ENCODE measurements around the gene COBLL1.
"Not testable (repeated sequence)": the region's sequence is repeated elsewhere in the genome, so short reads cannot be mapped to it uniquely, and the experiment has no call there.

The COBLL1 gene

GRCh38 chr2:164860694-164861042, 19.0 kb upstream of the COBLL1 start:
- TF ChIP-seq POLR2A (IDR thresholded peaks at IDR 0.05; ENCODE audit: low read depth, low read length) (no peak), POU2F2 (IDR thresholded peaks at IDR 0.05; ENCODE audit: low read depth, low read length) (no peak), PAX5 (IDR thresholded peaks at IDR 0.05; ENCODE audit: insufficient read depth, low read length, severe bottlenecking) (no peak), SPI1 (IDR thresholded peaks at IDR 0.05; ENCODE audit: low read depth, low read length) (no peak), POLR2AphosphoS5 (IDR thresholded peaks at IDR 0.05; ENCODE audit: low read depth, low read length) (no peak), TAF1 (IDR thresholded peaks at IDR 0.05; ENCODE audit: low read depth, low read length) (no peak)
- FAIRE-seq: no peak

DNA sequence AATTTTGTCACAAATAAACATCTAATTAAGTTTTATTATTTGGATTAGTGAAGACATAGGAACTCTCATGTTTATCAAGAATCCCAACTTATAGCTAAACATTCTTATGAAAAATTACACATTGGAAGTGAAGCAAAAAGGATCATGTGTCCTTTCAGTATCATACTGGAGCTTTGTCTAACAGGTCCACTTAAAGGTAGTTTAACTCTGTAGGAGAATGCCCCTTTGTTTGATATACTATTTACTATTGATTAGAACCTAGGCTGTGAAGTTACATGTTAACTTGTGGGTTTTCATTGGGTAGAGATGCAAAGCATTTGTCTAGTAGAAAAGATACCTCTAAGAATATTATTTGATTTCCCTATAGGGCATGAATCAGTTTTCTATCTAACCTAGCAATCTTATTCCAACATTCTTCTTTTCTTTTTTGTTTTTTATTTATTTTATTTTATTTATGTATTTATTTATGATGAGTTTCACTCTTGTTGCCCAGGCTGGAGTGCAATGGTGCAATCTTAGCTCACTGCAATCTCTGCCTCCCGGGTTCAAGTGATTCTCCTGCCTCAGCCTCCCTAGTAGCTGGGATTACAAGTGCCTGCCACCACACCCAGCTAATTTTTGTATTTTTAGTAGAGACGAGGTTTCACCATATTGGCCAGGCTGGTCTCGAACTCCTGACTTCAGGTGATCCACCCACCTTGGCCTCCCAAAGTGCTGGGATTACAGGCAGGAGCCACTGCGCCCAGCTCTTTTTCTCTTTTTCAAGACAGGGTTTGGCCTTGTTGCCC, 18.5 kb upstream of the COBLL1 start:
- not testable (repeated sequence) for DNase-seq (ENCODE audit: insufficient read length, low spot score); FAIRE-seq

More at GRCh38 chr2:164860694-164861042, 19.0 kb upstream of the COBLL1 start:
- no peak for DNase-seq (ENCODE audit: insufficient read length, low spot score)

- FAIRE-seq (no peak), DNase-seq (ENCODE audit: insufficient read length, low spot score) (no peak)
- TF ChIP-seq POU2F2 (IDR thresholded peaks at IDR 0.05; ENCODE audit: low read depth, low read length) (no peak), SPI1 (IDR thresholded peaks at IDR 0.05; ENCODE audit: low read depth, low read length) (no peak), PAX5 (IDR thresholded peaks at IDR 0.05; ENCODE audit: insufficient read depth, low read length, severe bottlenecking) (no peak), POLR2A (IDR thresholded peaks at IDR 0.05; ENCODE audit: low read depth, low read length) (no peak), POLR2AphosphoS5 (IDR thresholded peaks at IDR 0.05; ENCODE audit: low read depth, low read length) (no peak), TAF1 (IDR thresholded peaks at IDR 0.05; ENCODE audit: low read depth, low read length) (no peak)
Measured at GRCh38 chr2:164859251-164859818, 17.7 kb upstream of the COBLL1 start.

GRCh38 chr2:164852086-164852485, 10.5 kb upstream of the COBLL1 start:
- DNase-seq (ENCODE audit: insufficient read length, low spot score) (no peak), FAIRE-seq (no peak)
- TF ChIP-seq PAX5 (IDR thresholded peaks at IDR 0.05; ENCODE audit: insufficient read depth, low read length, severe bottlenecking): no peak
- TF ChIP-seq POU2F2 (IDR thresholded peaks at IDR 0.05; ENCODE audit: low read depth, low read length): no peak
- TF ChIP-seq SPI1 (IDR thresholded peaks at IDR 0.05; ENCODE audit: low read depth, low read length): no peak
- TF ChIP-seq POLR2A (IDR thresholded peaks at IDR 0.05; ENCODE audit: low read depth, low read length): no peak
- TF ChIP-seq TAF1 (IDR thresholded peaks at IDR 0.05; ENCODE audit: low read depth, low read length): no peak
- no peak for TF ChIP-seq POLR2AphosphoS5 (IDR thresholded peaks at IDR 0.05; ENCODE audit: low read depth, low read length)

- DNase-seq (ENCODE audit: insufficient read length, low spot score) (no peak), FAIRE-seq (no peak)
Measured at GRCh38 chr2:164850235-164850634, 8.6 kb upstream of the COBLL1 start.

DNA sequence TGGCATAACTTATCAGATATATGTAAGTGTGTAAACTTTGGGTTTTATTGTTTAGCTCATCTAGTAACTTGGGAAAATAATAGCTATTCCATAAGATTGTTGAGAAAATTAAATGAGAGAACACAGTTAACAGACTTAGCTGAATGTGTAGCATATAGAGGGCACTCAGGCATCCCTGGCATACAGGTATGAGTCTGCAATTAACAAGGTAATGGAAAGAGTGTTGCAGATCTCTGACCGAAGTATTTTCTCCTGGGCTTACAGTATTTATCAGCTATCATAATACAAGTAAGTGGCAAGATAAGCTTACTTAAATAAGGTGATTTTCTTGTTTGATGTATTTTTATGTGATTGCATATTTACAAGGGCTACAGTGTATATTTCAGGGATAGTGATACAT, 7.9 kb upstream of the COBLL1 start:
- DNase-seq (ENCODE audit: insufficient read length, low spot score) (no peak), FAIRE-seq (no peak)
- no peak for TF ChIP-seq SPI1 (IDR thresholded peaks at IDR 0.05; ENCODE audit: low read depth, low read length)
- TF ChIP-seq POU2F2 (IDR thresholded peaks at IDR 0.05; ENCODE audit: low read depth, low read length): no peak
- no peak for TF ChIP-seq POLR2AphosphoS5 (IDR thresholded peaks at IDR 0.05; ENCODE audit: low read depth, low read length)
- no peak for TF ChIP-seq POLR2A (IDR thresholded peaks at IDR 0.05; ENCODE audit: low read depth, low read length)
- no peak for TF ChIP-seq TAF1 (IDR thresholded peaks at IDR 0.05; ENCODE audit: low read depth, low read length)
- no peak for TF ChIP-seq PAX5 (IDR thresholded peaks at IDR 0.05; ENCODE audit: insufficient read depth, low read length, severe bottlenecking)

More at GRCh38 chr2:164850235-164850634, 8.6 kb upstream of the COBLL1 start:
- TF ChIP-seq SPI1 (IDR thresholded peaks at IDR 0.05; ENCODE audit: low read depth, low read length): no peak
- no peak for TF ChIP-seq TAF1 (IDR thresholded peaks at IDR 0.05; ENCODE audit: low read depth, low read length)
- TF ChIP-seq POLR2A (IDR thresholded peaks at IDR 0.05; ENCODE audit: low read depth, low read length): no peak
- no peak for TF ChIP-seq POLR2AphosphoS5 (IDR thresholded peaks at IDR 0.05; ENCODE audit: low read depth, low read length)
- TF ChIP-seq PAX5 (IDR thresholded peaks at IDR 0.05; ENCODE audit: insufficient read depth, low read length, severe bottlenecking): no peak
- TF ChIP-seq POU2F2 (IDR thresholded peaks at IDR 0.05; ENCODE audit: low read depth, low read length): no peak

DNA sequence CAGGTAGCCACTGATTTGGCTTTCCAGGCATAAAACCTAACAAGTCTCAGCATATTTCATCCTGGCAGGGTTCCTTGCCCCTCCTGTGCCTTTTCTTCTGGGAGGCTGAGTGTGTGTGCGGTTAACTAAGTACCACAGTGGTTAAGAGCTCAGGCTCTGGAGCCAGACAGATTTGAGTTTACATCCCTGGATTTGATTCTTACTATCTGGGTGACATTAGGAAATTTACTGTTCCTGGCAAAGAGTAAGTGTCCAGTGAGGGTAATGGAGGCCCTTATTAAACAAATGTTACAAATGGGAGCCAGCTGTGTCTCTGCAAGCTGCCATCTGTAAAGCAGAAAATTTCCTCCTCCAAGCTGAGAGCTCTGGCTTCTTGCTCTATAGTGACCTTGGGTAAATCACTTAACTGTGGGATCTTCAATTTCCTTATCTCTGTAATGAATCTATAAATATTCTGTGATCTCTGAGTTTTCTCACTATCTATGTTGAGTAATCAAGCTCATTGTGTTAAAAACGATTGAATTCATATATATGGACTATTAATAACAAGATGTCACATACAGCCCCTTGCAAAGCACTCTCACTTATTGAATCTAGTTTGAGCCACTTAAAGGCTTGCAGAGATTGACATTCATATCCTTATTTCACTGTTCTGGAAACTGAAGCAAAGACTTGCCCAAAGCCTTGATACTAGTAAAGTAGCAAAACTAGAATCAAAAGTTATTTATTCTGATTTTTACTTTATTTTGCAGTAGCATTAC, 6.5 kb upstream of the COBLL1 start:
- FAIRE-seq (no peak), DNase-seq (ENCODE audit: insufficient read length, low spot score) (no peak)
- TF ChIP-seq SPI1 (IDR thresholded peaks at IDR 0.05; ENCODE audit: low read depth, low read length) (no peak), TAF1 (IDR thresholded peaks at IDR 0.05; ENCODE audit: low read depth, low read length) (no peak), POLR2A (IDR thresholded peaks at IDR 0.05; ENCODE audit: low read depth, low read length) (no peak), PAX5 (IDR thresholded peaks at IDR 0.05; ENCODE audit: insufficient read depth, low read length, severe bottlenecking) (no peak), POU2F2 (IDR thresholded peaks at IDR 0.05; ENCODE audit: low read depth, low read length) (no peak), POLR2AphosphoS5 (IDR thresholded peaks at IDR 0.05; ENCODE audit: low read depth, low read length) (no peak)

DNA sequence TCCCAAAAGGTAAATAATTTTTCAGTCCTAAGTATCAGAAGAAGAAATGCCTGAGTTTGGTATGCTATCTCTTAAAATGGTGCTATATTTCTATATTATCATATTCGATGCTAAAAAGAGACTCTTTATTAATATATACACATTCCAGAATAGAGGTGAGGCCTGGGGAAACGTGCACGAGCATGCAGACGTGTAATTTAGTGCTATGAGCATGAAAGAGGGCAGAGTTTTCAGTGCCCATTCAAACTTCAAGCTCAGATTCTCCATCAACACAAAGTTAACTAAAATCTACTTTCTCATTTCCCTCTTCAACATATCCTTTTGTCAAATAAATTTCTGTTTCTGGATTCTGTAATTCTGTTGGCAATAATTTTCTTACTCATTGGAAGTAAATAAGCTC, 5.7 kb upstream of the COBLL1 start:
- TF ChIP-seq TAF1 (IDR thresholded peaks at IDR 0.05; ENCODE audit: low read depth, low read length) (no peak), POLR2A (IDR thresholded peaks at IDR 0.05; ENCODE audit: low read depth, low read length) (no peak), PAX5 (IDR thresholded peaks at IDR 0.05; ENCODE audit: insufficient read depth, low read length, severe bottlenecking) (no peak), POLR2AphosphoS5 (IDR thresholded peaks at IDR 0.05; ENCODE audit: low read depth, low read length) (no peak), SPI1 (IDR thresholded peaks at IDR 0.05; ENCODE audit: low read depth, low read length) (no peak), POU2F2 (IDR thresholded peaks at IDR 0.05; ENCODE audit: low read depth, low read length) (no peak)
- FAIRE-seq (no peak), DNase-seq (ENCODE audit: insufficient read length, low spot score) (no peak)

GRCh38 chr2:164846276-164846675, 4.7 kb upstream of the COBLL1 start:
- TF ChIP-seq POLR2A (IDR thresholded peaks at IDR 0.05; ENCODE audit: low read depth, low read length) (no peak), PAX5 (IDR thresholded peaks at IDR 0.05; ENCODE audit: insufficient read depth, low read length, severe bottlenecking) (no peak), TAF1 (IDR thresholded peaks at IDR 0.05; ENCODE audit: low read depth, low read length) (no peak), POLR2AphosphoS5 (IDR thresholded peaks at IDR 0.05; ENCODE audit: low read depth, low read length) (no peak), POU2F2 (IDR thresholded peaks at IDR 0.05; ENCODE audit: low read depth, low read length) (no peak), SPI1 (IDR thresholded peaks at IDR 0.05; ENCODE audit: low read depth, low read length) (no peak)
- DNase-seq (ENCODE audit: insufficient read length, low spot score) (no peak), FAIRE-seq (no peak)
